H9 (cell line): ENCODE data around the gene PRR36. TPM values are rescaled to one million over a fixed set of nuclear protein-coding genes. Genes with fewer than 3 reads are reported as not detected.

Experiments
- DNase-seq: peaks from one replicate; pipeline ENCODE4 v3.0.0-alpha.2; 2017
- H2AFZ ChIP-seq: one replicate; pipeline ENCODE4 v1.6.1; 2013; ENCODE audit warnings: mild to moderate bottlenecking, low read length, control low read depth, moderate library complexity
- H2AK5ac ChIP-seq: 2 replicates; pipeline ENCODE4 v1.6.1; 2013; ENCODE audit warnings: low read length, control low read depth, mixed read lengths; ENCODE audit not compliant: insufficient read length
- H2BK120ac ChIP-seq: one replicate; pipeline ENCODE4 v1.6.1; 2013; ENCODE audit warnings: low read depth, mild to moderate bottlenecking, low read length, control low read depth, inconsistent platforms; ENCODE audit not compliant: poor library complexity, severe bottlenecking
- H2BK12ac ChIP-seq: 2 replicates; pipeline ENCODE4 v1.6.1; 2013; ENCODE audit warnings: low read length, control low read depth, mixed read lengths, low read depth; ENCODE audit not compliant: insufficient read length
- H2BK15ac ChIP-seq: 2 replicates; pipeline ENCODE4 v1.6.1; 2013; ENCODE audit warnings: low read depth, low read length, control low read depth
- H2BK20ac ChIP-seq: one replicate; pipeline ENCODE4 v1.6.1; 2013; ENCODE audit warnings: low read depth, mild to moderate bottlenecking, low read length, control low read depth, inconsistent platforms; ENCODE audit not compliant: poor library complexity, severe bottlenecking
- H2BK5ac ChIP-seq: 2 replicates; pipeline ENCODE4 v1.6.1; 2013; ENCODE audit warnings: low read length, control low read depth, mixed read lengths; ENCODE audit not compliant: insufficient read length
- H3K14ac ChIP-seq: 2 replicates; pipeline ENCODE4 v1.6.1; 2013; ENCODE audit warnings: low read length, control low read depth; ENCODE audit not compliant: insufficient read depth
- H3K18ac ChIP-seq: 2 replicates; pipeline ENCODE4 v1.6.1; 2013; ENCODE audit warnings: low read depth, mild to moderate bottlenecking, mixed read lengths, low read length, control low read depth; ENCODE audit not compliant: insufficient read length
- H3K23ac ChIP-seq: 2 replicates; pipeline ENCODE4 v1.6.1; 2013; ENCODE audit warnings: low read length, control low read depth, mixed read lengths, low read depth; ENCODE audit not compliant: insufficient read length
- H3K23me2 ChIP-seq: 2 replicates; pipeline ENCODE4 v1.6.1; 2013; ENCODE audit warnings: low read depth, mild to moderate bottlenecking, mixed read lengths, low read length, control low read depth; ENCODE audit not compliant: insufficient read length, poor library complexity, severe bottlenecking
- H3K27ac ChIP-seq: 2 replicates; pipeline ENCODE4 v1.5.1; 2013; ENCODE audit warnings: low read length, control low read depth, mixed read lengths, low read depth; ENCODE audit not compliant: insufficient read length
- H3K27me3 ChIP-seq: 2 replicates; pipeline ENCODE4 v1.6.1; 2013; ENCODE audit warnings: low read length, control low read depth, inconsistent platforms; ENCODE audit not compliant: insufficient read depth
- H3K4ac ChIP-seq: 2 replicates; pipeline ENCODE4 v1.6.1; 2013; ENCODE audit warnings: low read depth, mild to moderate bottlenecking, control low read depth, inconsistent platforms, low read length, moderate library complexity
- H3K4me1 ChIP-seq: 2 replicates; pipeline ENCODE4 v1.6.1; 2013; ENCODE audit warnings: low read length, control low read depth, inconsistent platforms; ENCODE audit not compliant: insufficient read depth
- H3K4me2 ChIP-seq: 2 replicates; pipeline ENCODE4 v1.6.1; 2013; ENCODE audit warnings: low read length, control low read depth, mixed read lengths; ENCODE audit not compliant: insufficient read length, insufficient read depth
- H3K56ac ChIP-seq: 2 replicates; pipeline ENCODE4 v1.6.1; 2013; ENCODE audit warnings: low read depth, mild to moderate bottlenecking, mixed read lengths, low read length, control low read depth; ENCODE audit not compliant: insufficient read length
- H3K79me1 ChIP-seq: 2 replicates; pipeline ENCODE4 v1.6.1; 2013; ENCODE audit warnings: low read depth, mild to moderate bottlenecking, moderate library complexity, low read length, control low read depth, inconsistent platforms; ENCODE audit not compliant: insufficient read depth, poor library complexity, severe bottlenecking
- H3K79me2 ChIP-seq: 2 replicates; pipeline ENCODE4 v1.6.1; 2013; ENCODE audit warnings: low read length, control low read depth, inconsistent platforms; ENCODE audit not compliant: insufficient read depth
- H3K9ac ChIP-seq: 2 replicates; pipeline ENCODE4 v1.6.1; 2013; ENCODE audit warnings: low read length, control low read depth, mixed read lengths; ENCODE audit not compliant: insufficient read length; ENCODE audit errors: extremely low read depth
- H3K9me3 ChIP-seq: one replicate; pipeline ENCODE4 v1.6.1; 2013; ENCODE audit warnings: low read depth, low read length, inconsistent platforms; ENCODE audit not compliant: control insufficient read depth
- H3T11ph ChIP-seq: one replicate; pipeline ENCODE4 v1.6.1; 2013; ENCODE audit warnings: mild to moderate bottlenecking, low read length, control low read depth, inconsistent platforms
- H4K20me1 ChIP-seq: one replicate; pipeline ENCODE4 v1.6.1; 2013; ENCODE audit not compliant: control insufficient read depth, insufficient read length, insufficient read depth
- H4K5ac ChIP-seq: 2 replicates; pipeline ENCODE4 v1.6.1; 2013; ENCODE audit warnings: low read depth, mild to moderate bottlenecking, mixed read lengths, low read length, control low read depth; ENCODE audit not compliant: insufficient read length
- H4K8ac ChIP-seq: replicated peaks from 2 replicates; pipeline ENCODE4 v1.6.1; 2013; ENCODE audit warnings: low read length, control low read depth, mixed read lengths, low read depth; ENCODE audit not compliant: insufficient read length
- H4K91ac ChIP-seq: 2 replicates; pipeline ENCODE4 v1.6.1; 2013; ENCODE audit warnings: low read depth, mild to moderate bottlenecking, moderate library complexity, mixed read lengths, low read length, control low read depth; ENCODE audit not compliant: insufficient read length
- H3K27ac Mint-ChIP-seq, 3 experiments: 2 replicates in 2 of 3; 3 replicates in 1 of 3; pipeline ENCODE4 v1.8.0; 2020 to 2021; ENCODE audit warnings: mixed read lengths in 3 of 3, mild to moderate bottlenecking in 1 of 3, moderate library complexity in 1 of 3
- H3K27me3 Mint-ChIP-seq: 2 replicates; pipeline ENCODE4 v1.8.0; 2021; ENCODE audit warnings: low read depth, mild to moderate bottlenecking, moderate library complexity, mixed read lengths
- H3K36me3 Mint-ChIP-seq, 3 experiments: 2 replicates in 2 of 3; 3 replicates in 1 of 3; pipeline ENCODE4 v1.8.0; 2020 to 2021; ENCODE audit warnings: low read depth in 3 of 3, mixed read lengths in 3 of 3; ENCODE audit not compliant: insufficient read depth in 1 of 3
- H3K4me1 Mint-ChIP-seq, 2 experiments: 2 replicates each; pipeline ENCODE4 v1.8.0; 2020; ENCODE audit warnings: mixed read lengths in 2 of 2
- H3K4me3 Mint-ChIP-seq, 2 experiments: 2 replicates in 1 of 2; 3 replicates in 1 of 2; pipeline ENCODE4 v1.8.0; 2020 to 2021; ENCODE audit warnings: mild to moderate bottlenecking in 2 of 2, mixed read lengths in 2 of 2, moderate library complexity in 1 of 2
- H3K9me3 Mint-ChIP-seq, 2 experiments: 2 replicates in 1 of 2; 3 replicates in 1 of 2; pipeline ENCODE4 v1.8.0; 2020; ENCODE audit warnings: mild to moderate bottlenecking in 2 of 2, mixed read lengths in 2 of 2, moderate library complexity in 1 of 2
- CTCF ChIP-seq: fragments of 200-600 bp; sonication (generic); conservative IDR thresholded peaks from 3 replicates; pipeline ENCODE4 v1.8.0; 2021; ENCODE audit warnings: antibody characterized with exemption, mild to moderate bottlenecking
- WGBS: extraction: QIAGEN DNeasy Blood & Tissue Kit; methylation state at CpG from one replicate; pipeline ENCODE4 v1.1.7; 2013; ENCODE audit warnings: missing lambda C conversion rate, low lambda C conversion rate, mixed read lengths; ENCODE audit not compliant: insufficient read length; ENCODE audit errors: extremely low coverage; 5-methylcytosine and 5-hydroxymethylcytosine counted together
- total RNA-seq: library from RNA; stranded (reverse); gene quantifications from 2 replicates; pipeline ENCODE4 v1.2.1, GENCODE V29; 2021

PRR36 gene
- total RNA-seq, 1 experiment from 2014 or later: 20.4 TPM

- H3K27me3 Mint-ChIP-seq: peaks cover 45% of the 10 kb centered on the region
- Histone ChIP-seq H4K8ac (no peak overlapping the region), H2AFZ (no peak overlapping the region), H3K27ac (no peak overlapping the region), H3K79me2 (no peaks in the 10 kb centered on the region), H3K23ac (no peak overlapping the region), H2AK5ac (no peak overlapping the region), H3K4me1 (no peaks in the 10 kb centered on the region; the same call in 1 of the 2 replicates), H3K18ac (no peak overlapping the region), H4K5ac (no peak overlapping the region), H2BK120ac (no peak overlapping the region), H4K20me1 (peaks cover 4% of the 10 kb centered on the region), H3K56ac (no peak overlapping the region), H3K79me1 (no peaks in the 10 kb centered on the region), H3K23me2 (peaks cover 21% of the 10 kb centered on the region), H3T11ph (no peak overlapping the region), H3K9me3 (no peaks in the 10 kb centered on the region), H3K14ac (no peak overlapping the region), H2BK12ac (no peak overlapping the region), H4K91ac (no peak overlapping the region), H2BK20ac (no peak overlapping the region), H3K27me3 (peaks cover 3% of the 10 kb centered on the region; the same call in 1 of the 2 replicates), H3K4me2 (peak overlapping the region; percentile 40), H3K9ac (no peak overlapping the region), H3K4ac (no peak overlapping the region), H2BK5ac (no peak overlapping the region), H2BK15ac (no peak overlapping the region)
- H3K9me3 Mint-ChIP-seq: no peaks in the 10 kb centered on the region
- DNase-seq: peak; percentile 93
- TF ChIP-seq CTCF: peak; percentile 92
- peak overlapping the region in 1 of 3 experiments; percentile 89; a peak in 3 of 7 replicates for H3K27ac Mint-ChIP-seq
- peaks cover 0 to 6% (median 5%) of the 10 kb centered on the region in 3 experiments; a peak in 4 of 7 replicates for H3K36me3 Mint-ChIP-seq
- no CpG with 5 or more reads among the region's 67 CpGs for WGBS
- peaks cover 18 to 46% of the 10 kb centered on the region in 2 experiments for H3K4me1 Mint-ChIP-seq
- peak overlapping the region; percentile 42 to 79 for H3K4me3 Mint-ChIP-seq
Measured at GRCh38 chr19:7868671-7869452, 5.3 kb downstream of the PRR36 start.
